NCI-H748 treated with DMSO at 0.1 percent for 48 hours (cell line): Measurements from ENCODE around the gene GOLGA8B.
"Not testable (repeated sequence)": the region's sequence is repeated elsewhere in the genome, so short reads cannot be mapped to it uniquely, and the experiment has no call there.

ENCODE experiments used
- DNase-seq: peaks from one replicate; lab custom pipeline; 2025; lab: John Stamatoyannopoulos, UW

GOLGA8B gene

DNA sequence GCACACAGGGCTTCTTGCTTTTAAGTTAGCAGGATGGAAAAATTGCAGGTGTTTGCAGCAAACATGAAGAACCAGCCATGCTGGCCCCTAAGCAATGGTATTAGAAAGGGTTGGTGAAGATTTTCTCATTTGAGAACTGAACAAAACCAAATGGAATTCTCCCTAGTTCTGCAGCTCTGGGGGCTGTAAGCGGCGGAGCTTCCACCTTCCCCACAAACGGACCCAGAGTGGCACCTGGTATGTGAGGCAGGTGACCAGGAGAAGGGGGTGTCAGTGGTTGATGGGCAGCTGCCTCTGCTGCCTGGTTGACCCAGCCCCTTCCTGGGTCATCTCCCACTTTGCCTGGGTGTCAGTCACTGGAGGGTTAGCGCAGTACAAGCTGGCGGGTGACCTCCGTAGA is 22.6 kb downstream of the GOLGA8B start:
- DNase-seq = not testable (repeated sequence)

DNA sequence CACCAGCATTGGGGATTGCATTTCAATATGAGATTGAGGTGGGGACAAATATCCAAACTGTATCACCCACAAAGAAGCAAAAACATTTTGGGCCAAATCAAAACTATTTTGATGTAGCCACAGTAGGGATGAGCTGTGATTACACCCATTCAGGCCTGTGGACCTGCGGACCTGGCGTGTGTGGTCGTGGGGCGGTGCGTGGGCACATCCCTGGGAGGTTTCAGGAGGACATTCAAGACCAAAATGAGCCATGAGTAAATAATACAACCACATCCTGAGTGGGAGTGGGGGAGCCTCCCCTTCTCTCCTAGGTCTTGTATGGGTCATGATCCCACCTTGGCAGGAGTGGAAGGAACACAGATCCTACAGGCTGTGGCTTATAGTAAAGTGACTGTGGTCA is 23.7 kb downstream of the GOLGA8B start:
- not testable (repeated sequence) for DNase-seq

- DNase-seq = not testable (repeated sequence)
These were observed 28.3 kb downstream of the GOLGA8B start for GRCh38 chr15:34555162-34555561.

DNA sequence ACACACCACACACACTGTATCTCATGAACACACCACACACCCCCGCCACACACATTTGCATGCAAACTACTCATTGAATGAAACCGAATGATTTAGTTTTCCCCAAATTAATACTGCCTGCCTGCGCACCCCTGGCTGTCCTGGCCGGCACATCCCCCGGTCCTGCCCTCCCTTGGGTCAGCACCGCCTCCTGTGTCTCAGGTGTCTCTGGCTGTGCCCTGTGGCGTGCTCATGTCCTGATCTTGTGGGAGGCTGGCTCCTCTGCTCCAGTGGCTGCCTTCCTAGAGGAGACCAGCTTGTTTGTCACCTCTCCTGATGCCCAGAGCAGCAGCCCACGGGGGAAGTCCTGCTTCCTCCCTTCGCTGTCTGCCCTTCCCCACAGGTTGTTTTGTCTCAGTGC is 28.7 kb downstream of the GOLGA8B start:
- DNase-seq = not testable (repeated sequence)

DNA sequence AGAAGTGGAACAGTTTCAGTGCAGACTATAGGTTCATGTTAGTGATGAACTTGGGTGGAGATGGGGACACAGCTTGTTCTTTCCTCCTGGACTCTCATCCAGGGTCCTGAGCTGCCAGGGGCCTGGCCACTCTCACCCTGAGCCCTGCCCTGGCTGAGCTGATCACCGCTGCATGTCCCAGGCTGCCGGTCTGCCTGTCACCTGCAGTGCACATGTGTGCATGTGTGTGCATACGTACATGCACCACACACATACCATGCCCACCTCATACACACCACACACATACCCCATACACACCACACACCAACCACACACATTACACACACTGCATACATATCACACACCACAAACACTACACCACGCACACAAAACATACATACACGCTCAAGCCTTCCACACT is 29.3 kb downstream of the GOLGA8B start:
- not testable (repeated sequence) for DNase-seq

- not testable (repeated sequence) for DNase-seq
These were observed 33.3 kb downstream of the GOLGA8B start for GRCh38 chr15:34550129-34550528.

DNA sequence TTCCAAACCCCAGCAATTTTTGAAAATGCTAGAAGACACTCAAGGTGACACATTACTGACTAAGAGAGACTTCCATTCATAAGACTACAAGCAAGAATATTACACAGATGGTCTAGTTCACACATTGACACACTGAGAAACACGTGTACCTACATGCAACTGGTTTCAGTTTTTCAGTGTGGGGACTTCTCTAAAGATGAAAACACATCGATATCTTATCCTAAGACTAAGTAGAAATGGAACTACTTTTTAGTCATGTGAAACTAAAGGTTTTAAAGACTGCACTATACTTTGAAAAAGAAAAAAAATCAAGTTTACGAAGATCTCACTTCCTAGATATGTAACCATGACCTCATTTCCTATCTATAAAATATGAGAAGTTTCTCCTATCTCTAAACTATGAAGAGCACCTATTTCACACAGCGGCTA is 34.1 kb downstream of the GOLGA8B start:
- not testable (repeated sequence) for DNase-seq

GRCh38 chr15:34543860-34544649 is 39.4 kb downstream of the GOLGA8B start:
- DNase-seq = not testable (repeated sequence)

DNA sequence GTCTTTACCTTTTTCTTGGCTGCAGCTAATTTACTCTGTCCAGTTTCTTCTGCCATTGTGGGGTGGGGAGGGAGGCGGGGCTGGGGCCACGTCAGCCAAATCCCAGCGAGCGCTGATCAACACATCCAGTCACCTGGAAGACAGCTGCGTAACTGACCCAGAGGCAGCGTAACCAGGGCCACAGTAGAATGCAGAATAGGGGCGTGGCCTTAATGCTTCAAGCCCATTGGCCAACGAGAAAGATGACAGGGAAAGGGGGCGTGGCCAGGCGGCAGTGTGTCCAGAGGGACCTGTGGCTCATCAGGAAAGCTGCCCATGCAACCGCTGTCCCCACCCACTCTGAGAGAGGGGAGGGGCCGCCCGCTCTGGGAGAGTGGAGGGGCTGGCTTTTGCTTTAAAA is 47.6 kb downstream of the GOLGA8B start:
- not testable (repeated sequence) for DNase-seq
